Body of pancreas (tissue), 4 donors: Measurements from ENCODE around the gene LINC01488.

Experiments
- CTCF ChIP-seq, 7 experiments: fragments of 450-650 bp in 4 of 7; fragments of 200-600 bp in 3 of 7; sonication (generic) in 3 of 7; IDR thresholded peaks; one replicate each; pipeline ENCODE4 v1.5.1; 2016 to 2019; ENCODE audit warnings: antibody characterized with exemption in 7 of 7
- POLR2A ChIP-seq, 3 donors: fragments of 450-650 bp; IDR thresholded peaks; one replicate each; pipeline ENCODE4 v1.6.1; 2016; ENCODE audit warnings: antibody characterized with exemption in 3 of 3, mild to moderate bottlenecking in 2 of 3

DNA sequence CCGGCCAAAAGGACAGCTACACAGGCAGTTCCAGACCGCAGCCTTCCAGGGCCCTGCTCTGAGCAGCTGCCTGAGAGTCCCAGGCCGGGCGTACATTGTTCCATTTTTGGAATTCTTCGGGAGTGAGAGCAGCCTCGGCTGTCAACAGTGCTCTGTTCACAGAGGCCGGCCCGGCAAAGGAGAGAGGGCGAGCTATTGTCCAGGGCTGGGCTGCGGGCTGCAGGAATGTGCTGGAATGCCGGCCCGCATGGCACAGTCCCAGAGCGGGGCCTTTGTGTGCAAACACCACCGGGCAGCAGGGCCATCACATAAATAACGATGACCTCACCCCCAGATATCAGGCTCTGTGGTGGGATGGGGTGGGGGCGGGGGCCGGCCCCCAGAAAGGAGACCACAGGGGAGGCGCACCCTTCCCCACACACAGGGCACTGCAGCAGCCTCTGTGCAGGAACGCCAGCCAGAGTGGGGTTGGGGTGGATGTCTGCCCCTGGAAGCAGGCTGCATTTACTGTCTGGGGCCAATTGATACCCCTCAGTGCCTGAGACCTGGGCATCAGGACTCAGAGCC, 15.8 kb downstream of the LINC01488 start:
- TF ChIP-seq CTCF (IDR thresholded peaks at IDR 0.05) (no peak), POLR2A (IDR thresholded peaks at IDR 0.05) (peak in 2 of 3 donors; percentile 8 to 31)
